ENCODE measurements around the gene POLA2. TPM values are rescaled to one million over a fixed set of nuclear protein-coding genes. Genes with fewer than 3 reads are reported as not detected.

POLA2 gene
- total and polyA plus RNA-seq, 2 donors (not counting 1 experiment from before 2014, with no cell fraction given), result 2.8 to 9.8 TPM

DNA sequence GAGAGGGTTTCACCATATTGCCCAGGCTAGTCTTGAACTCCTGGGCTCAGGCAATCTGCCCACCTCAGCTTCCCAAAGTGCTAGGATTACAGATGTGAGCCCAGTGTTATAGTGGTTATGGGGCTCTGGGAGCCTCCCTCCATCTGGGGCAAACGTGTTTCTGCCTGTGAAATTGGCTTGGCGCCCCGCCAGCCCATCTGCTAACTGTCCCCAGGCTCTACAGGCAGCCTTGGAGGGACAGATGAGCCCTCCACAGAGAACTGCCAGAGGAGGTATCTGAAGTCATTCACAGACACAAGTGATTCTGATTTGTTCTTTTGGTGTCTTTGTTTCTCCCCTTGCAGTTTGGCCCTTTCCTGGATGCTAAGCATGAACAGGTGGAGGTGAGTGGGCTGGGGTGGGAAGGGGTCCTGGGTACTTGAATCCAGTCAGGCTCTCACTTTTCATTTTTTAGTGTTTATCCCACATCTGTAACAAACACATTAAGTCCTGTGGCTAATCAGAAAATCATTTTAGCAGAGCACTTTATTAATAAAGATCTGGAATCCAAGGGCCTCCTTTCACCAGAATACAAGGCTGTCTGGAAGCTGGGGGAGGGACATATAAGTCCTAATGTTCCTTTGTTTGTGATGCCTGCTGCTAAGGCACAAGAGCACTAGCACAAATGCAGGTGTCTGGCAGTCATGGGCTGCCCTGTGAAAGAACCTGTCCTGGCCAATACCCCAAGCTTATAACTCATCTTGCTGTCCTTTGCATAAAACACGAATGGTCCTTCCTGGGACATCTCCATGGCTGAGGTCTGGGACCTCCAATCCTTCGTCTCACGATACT lies 27.2 kb downstream of the POLA2 start:
- no peak overlapping the region for H2AFZ ChIP-seq (ENCODE audit: low read length)
- no peaks in the 10 kb centered on the region for H4K20me1 ChIP-seq (ENCODE audit: control insufficient read depth, extremely low read depth, insufficient read depth, low read length)
- no peaks in the 10 kb centered on the region for H3K79me2 ChIP-seq (ENCODE audit: control insufficient read depth, insufficient read depth, low read length)
- H3K36me3 ChIP-seq (ENCODE audit: control insufficient read depth, insufficient read depth, low read length), result peaks cover 2% of the 10 kb centered on the region
- no peak for TF ChIP-seq CTCF (conservative IDR thresholded peaks at IDR 0.05 in 1 of 2, IDR thresholded peaks at IDR 0.05 in 1 of 2; ENCODE audit: low read depth in 1 of 2, low read length in 2 of 2)
- no peak for TF ChIP-seq EZH2 (IDR thresholded peaks at IDR 0.05; ENCODE audit: low read length, missing control alignments)
- H3K4me1 ChIP-seq (ENCODE audit: control insufficient read depth, extremely low read depth, insufficient read depth, low read length), result peaks cover 29% of the 10 kb centered on the region
- no peaks in the 10 kb centered on the region for H3K9me3 ChIP-seq (ENCODE audit: control insufficient read depth, insufficient read depth, low read depth, low read length)
- peak overlapping the region; percentile 100 for H3K27ac ChIP-seq (ENCODE audit: insufficient read depth, low read length)
- H3K9ac ChIP-seq (ENCODE audit: insufficient read depth, low read length), result no peak overlapping the region
- H3K27me3 ChIP-seq (ENCODE audit: control insufficient read depth, insufficient read depth, low read length), result no peaks in the 10 kb centered on the region
- H3K4me3 ChIP-seq (replicated peaks in 1 of 4; ENCODE audit: control extremely low read depth in 1 of 4, insufficient read depth in 1 of 4, low read depth in 3 of 4, low read length in 4 of 4), result no peak overlapping the region
- no peak overlapping the region for H3K4me2 ChIP-seq (ENCODE audit: extremely low read depth, insufficient read depth, low read length)
- DNase-seq (ENCODE audit: low read depth in 2 of 2), result peak in 1 of 2 donors; percentile 50

DNA sequence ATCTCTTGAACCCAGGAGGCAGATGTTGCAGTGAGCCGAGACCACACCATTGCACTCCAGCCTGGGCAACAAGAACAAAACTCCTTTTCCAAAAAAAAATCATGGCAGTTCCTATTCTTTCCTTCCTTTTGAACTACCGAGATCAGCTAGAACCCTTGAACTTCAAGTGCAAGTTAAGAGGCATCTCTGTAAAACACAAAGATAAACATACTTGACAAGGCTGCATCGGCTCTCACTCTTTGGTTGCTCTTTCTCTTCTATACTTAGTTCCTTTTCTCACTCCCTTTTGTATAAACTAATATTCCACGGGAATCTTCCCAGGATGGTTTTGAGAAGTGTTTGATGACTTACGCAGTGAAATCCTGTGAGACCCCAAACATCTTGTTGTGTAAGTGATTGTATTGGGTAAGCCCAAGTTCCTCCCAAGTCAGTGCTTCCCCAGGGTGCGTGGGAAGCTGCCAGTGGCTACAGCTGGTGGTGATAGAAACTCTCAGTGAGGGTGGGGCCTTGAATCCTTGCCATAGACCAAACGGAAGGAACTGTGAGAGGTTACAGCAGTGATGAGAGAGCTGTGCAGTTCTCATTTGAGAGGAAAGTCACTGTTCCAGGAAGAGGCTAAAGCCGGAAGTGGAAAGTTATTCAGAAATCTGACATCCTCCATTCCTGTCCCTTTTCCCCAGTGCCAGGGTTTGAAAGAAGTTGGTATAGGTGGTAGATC lies 28.8 kb downstream of the POLA2 start:
- H3K9ac ChIP-seq (ENCODE audit: insufficient read depth, low read length), result peak overlapping the region; percentile 82
- DNase-seq (ENCODE audit: low read depth in 2 of 2), result peak; percentile 94 to 100
- H3K4me3 ChIP-seq (replicated peaks in 1 of 4; ENCODE audit: control extremely low read depth in 1 of 4, insufficient read depth in 1 of 4, low read depth in 3 of 4, low read length in 4 of 4), result peak overlapping the region in 2 of 4 experiments; percentile 5 to 13
- H3K79me2 ChIP-seq (ENCODE audit: control insufficient read depth, insufficient read depth, low read length), result no peaks in the 10 kb centered on the region
- TF ChIP-seq CTCF (conservative IDR thresholded peaks at IDR 0.05 in 1 of 2, IDR thresholded peaks at IDR 0.05 in 1 of 2; ENCODE audit: low read depth in 1 of 2, low read length in 2 of 2) (no peak), EZH2 (IDR thresholded peaks at IDR 0.05; ENCODE audit: low read length, missing control alignments) (no peak)
- H3K4me1 ChIP-seq (ENCODE audit: control insufficient read depth, extremely low read depth, insufficient read depth, low read length), result peaks cover 32% of the 10 kb centered on the region
- no peak overlapping the region for H2AFZ ChIP-seq (ENCODE audit: low read length)
- peak overlapping the region; percentile 100 for H3K27ac ChIP-seq (ENCODE audit: insufficient read depth, low read length)
- no peaks in the 10 kb centered on the region for H3K27me3 ChIP-seq (ENCODE audit: control insufficient read depth, insufficient read depth, low read length)
- H3K4me2 ChIP-seq (ENCODE audit: extremely low read depth, insufficient read depth, low read length), result peak overlapping the region; percentile 71
- no peaks in the 10 kb centered on the region for H4K20me1 ChIP-seq (ENCODE audit: control insufficient read depth, extremely low read depth, insufficient read depth, low read length)
- H3K9me3 ChIP-seq (ENCODE audit: control insufficient read depth, insufficient read depth, low read depth, low read length), result no peaks in the 10 kb centered on the region
- peaks cover 4% of the 10 kb centered on the region for H3K36me3 ChIP-seq (ENCODE audit: control insufficient read depth, insufficient read depth, low read length)

- peaks cover 38% of the 10 kb centered on the region for H3K4me1 ChIP-seq (ENCODE audit: control insufficient read depth, extremely low read depth, insufficient read depth, low read length)
- DNase-seq (ENCODE audit: low read depth in 2 of 2), result peak; percentile 61 to 90
These were observed 29.9 kb downstream of the POLA2 start for GRCh38 chr11:65291613-65292012.

More at GRCh38 chr11:65291613-65292012, 29.9 kb downstream of the POLA2 start:
- Histone ChIP-seq H3K9me3 (ENCODE audit: control insufficient read depth, insufficient read depth, low read depth, low read length) (no peaks in the 10 kb centered on the region), H3K4me2 (ENCODE audit: extremely low read depth, insufficient read depth, low read length) (peak overlapping the region; percentile 71), H4K20me1 (ENCODE audit: control insufficient read depth, extremely low read depth, insufficient read depth, low read length) (no peaks in the 10 kb centered on the region), H3K79me2 (ENCODE audit: control insufficient read depth, insufficient read depth, low read length) (no peaks in the 10 kb centered on the region), H3K9ac (ENCODE audit: insufficient read depth, low read length) (peak overlapping the region; percentile 82), H2AFZ (ENCODE audit: low read length) (no peak overlapping the region), H3K36me3 (ENCODE audit: control insufficient read depth, insufficient read depth, low read length) (peaks cover 7% of the 10 kb centered on the region), H3K27ac (ENCODE audit: insufficient read depth, low read length) (peak overlapping the region; percentile 100), H3K4me3 (replicated peaks in 1 of 4; ENCODE audit: control extremely low read depth in 1 of 4, insufficient read depth in 1 of 4, low read depth in 3 of 4, low read length in 4 of 4) (peak overlapping the region; percentile 10 to 42 (median 20)), H3K27me3 (ENCODE audit: control insufficient read depth, insufficient read depth, low read length) (no peaks in the 10 kb centered on the region)
- TF ChIP-seq CTCF (conservative IDR thresholded peaks at IDR 0.05 in 1 of 2, IDR thresholded peaks at IDR 0.05 in 1 of 2; ENCODE audit: low read depth in 1 of 2, low read length in 2 of 2) (no peak), EZH2 (IDR thresholded peaks at IDR 0.05; ENCODE audit: low read length, missing control alignments) (no peak)
